ENCODE results near the gene PAX8. TPM values are rescaled to one million over a fixed set of nuclear protein-coding genes. Genes with fewer than 3 reads are reported as not detected.

The PAX8 gene
- total and polyA plus RNA-seq, 2 experiments from 2014 or later: 0.21 to 0.32 TPM

- H3F3A ChIP-seq (replicated peaks; ENCODE audit: low read depth): no peaks in the 10 kb centered on the region
- no peak for TF ChIP-seq CREB1 (CRISPR knock-in tag; IDR thresholded peaks at IDR 0.05; ENCODE audit: low read depth)
- TF ChIP-seq ZNF114 (CRISPR knock-in tag; IDR thresholded peaks at IDR 0.05): no peak
- no peak for TF ChIP-seq EZH2 (IDR thresholded peaks at IDR 0.05; ENCODE audit: low read depth, unreplicated experiment)
- TF ChIP-seq ZNF331 (CRISPR knock-in tag; IDR thresholded peaks at IDR 0.05; ENCODE audit: low read depth): no peak
Measured at GRCh38 chr2:113231064-113231463, 47.7 kb downstream of the PAX8 start.

GRCh38 chr2:113230531-113230930 is 48.2 kb downstream of the PAX8 start:
- ATAC-seq: no peak
- peaks cover 8% of the 10 kb centered on the region; the same call in 2 of the 3 replicates for H3K4me1 Mint-ChIP-seq
- TF ChIP-seq ZNF114 (CRISPR knock-in tag; IDR thresholded peaks at IDR 0.05) (no peak), POLR2AphosphoS5 (IDR thresholded peaks at IDR 0.05; ENCODE audit: low read depth) (no peak), NANOG (IDR thresholded peaks at IDR 0.05; ENCODE audit: borderline replicate concordance) (no peak), EZH2phosphoT487 (IDR thresholded peaks at IDR 0.05; ENCODE audit: unreplicated experiment) (no peak), REST (IDR thresholded peaks at IDR 0.05; ENCODE audit: unreplicated experiment) (no peak), CREB1 (CRISPR knock-in tag; IDR thresholded peaks at IDR 0.05; ENCODE audit: low read depth) (no peak), ZNF331 (CRISPR knock-in tag; IDR thresholded peaks at IDR 0.05; ENCODE audit: low read depth) (no peak), JUNB (IDR thresholded peaks at IDR 0.05; ENCODE audit: unreplicated experiment) (no peak), EZH2 (IDR thresholded peaks at IDR 0.05; ENCODE audit: low read depth, unreplicated experiment) (no peak)
- TF ChIP-seq, protein P1, sequence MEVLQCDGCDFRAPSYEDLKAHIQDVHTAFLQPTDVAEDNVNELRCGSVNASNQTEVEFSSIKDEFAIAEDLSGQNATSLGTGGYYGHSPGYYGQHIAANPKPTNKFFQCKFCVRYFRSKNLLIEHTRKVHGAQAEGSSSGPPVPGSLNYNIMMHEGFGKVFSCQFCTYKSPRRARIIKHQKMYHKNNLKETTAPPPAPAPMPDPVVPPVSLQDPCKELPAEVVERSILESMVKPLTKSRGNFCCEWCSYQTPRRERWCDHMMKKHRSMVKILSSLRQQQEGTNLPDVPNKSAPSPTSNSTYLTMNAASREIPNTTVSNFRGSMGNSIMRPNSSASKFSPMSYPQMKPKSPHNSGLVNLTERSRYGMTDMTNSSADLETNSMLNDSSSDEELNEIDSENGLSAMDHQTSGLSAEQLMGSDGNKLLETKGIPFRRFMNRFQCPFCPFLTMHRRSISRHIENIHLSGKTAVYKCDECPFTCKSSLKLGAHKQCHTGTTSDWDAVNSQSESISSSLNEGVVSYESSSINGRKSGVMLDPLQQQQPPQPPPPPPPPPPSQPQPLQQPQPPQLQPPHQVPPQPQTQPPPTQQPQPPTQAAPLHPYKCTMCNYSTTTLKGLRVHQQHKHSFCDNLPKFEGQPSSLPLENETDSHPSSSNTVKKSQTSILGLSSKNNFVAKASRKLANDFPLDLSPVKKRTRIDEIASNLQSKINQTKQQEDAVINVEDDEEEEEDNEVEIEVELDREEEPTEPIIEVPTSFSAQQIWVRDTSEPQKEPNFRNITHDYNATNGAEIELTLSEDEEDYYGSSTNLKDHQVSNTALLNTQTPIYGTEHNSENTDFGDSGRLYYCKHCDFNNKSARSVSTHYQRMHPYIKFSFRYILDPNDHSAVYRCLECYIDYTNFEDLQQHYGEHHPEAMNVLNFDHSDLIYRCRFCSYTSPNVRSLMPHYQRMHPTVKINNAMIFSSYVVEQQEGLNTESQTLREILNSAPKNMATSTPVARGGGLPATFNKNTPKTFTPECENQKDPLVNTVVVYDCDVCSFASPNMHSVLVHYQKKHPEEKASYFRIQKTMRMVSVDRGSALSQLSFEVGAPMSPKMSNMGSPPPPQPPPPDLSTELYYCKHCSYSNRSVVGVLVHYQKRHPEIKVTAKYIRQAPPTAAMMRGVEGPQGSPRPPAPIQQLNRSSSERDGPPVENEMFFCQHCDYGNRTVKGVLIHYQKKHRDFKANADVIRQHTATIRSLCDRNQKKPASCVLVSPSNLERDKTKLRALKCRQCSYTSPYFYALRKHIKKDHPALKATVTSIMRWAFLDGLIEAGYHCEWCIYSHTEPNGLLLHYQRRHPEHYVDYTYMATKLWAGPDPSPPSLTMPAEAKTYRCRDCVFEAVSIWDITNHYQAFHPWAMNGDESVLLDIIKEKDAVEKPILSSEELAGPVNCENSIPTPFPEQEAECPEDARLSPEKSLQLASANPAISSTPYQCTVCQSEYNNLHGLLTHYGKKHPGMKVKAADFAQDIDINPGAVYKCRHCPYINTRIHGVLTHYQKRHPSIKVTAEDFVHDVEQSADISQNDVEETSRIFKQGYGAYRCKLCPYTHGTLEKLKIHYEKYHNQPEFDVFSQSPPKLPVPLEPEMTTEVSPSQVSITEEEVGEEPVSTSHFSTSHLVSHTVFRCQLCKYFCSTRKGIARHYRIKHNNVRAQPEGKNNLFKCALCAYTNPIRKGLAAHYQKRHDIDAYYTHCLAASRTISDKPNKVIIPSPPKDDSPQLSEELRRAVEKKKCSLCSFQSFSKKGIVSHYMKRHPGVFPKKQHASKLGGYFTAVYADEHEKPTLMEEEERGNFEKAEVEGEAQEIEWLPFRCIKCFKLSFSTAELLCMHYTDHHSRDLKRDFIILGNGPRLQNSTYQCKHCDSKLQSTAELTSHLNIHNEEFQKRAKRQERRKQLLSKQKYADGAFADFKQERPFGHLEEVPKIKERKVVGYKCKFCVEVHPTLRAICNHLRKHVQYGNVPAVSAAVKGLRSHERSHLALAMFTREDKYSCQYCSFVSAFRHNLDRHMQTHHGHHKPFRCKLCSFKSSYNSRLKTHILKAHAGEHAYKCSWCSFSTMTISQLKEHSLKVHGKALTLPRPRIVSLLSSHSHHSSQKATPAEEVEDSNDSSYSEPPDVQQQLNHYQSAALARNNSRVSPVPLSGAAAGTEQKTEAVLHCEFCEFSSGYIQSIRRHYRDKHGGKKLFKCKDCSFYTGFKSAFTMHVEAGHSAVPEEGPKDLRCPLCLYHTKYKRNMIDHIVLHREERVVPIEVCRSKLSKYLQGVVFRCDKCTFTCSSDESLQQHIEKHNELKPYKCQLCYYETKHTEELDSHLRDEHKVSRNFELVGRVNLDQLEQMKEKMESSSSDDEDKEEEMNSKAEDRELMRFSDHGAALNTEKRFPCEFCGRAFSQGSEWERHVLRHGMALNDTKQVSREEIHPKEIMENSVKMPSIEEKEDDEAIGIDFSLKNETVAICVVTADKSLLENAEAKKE (CRISPR knock-in tag; IDR thresholded peaks at IDR 0.05): no peak
- TF ChIP-seq, protein P2, sequence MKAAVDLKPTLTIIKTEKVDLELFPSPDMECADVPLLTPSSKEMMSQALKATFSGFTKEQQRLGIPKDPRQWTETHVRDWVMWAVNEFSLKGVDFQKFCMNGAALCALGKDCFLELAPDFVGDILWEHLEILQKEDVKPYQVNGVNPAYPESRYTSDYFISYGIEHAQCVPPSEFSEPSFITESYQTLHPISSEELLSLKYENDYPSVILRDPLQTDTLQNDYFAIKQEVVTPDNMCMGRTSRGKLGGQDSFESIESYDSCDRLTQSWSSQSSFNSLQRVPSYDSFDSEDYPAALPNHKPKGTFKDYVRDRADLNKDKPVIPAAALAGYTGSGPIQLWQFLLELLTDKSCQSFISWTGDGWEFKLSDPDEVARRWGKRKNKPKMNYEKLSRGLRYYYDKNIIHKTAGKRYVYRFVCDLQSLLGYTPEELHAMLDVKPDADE (IDR thresholded peaks at IDR 0.05): no peak

More at GRCh38 chr2:113231064-113231463, 47.7 kb downstream of the PAX8 start:
- H3K36me3 Mint-ChIP-seq (ENCODE audit: low read depth): no peaks in the 10 kb centered on the region
- H3K4me3 Mint-ChIP-seq: no peak overlapping the region
- no peak for DNase-seq (ENCODE audit: low spot score)
- no peak overlapping the region for H3K4me2 ChIP-seq
- no peaks in the 10 kb centered on the region for H3K9me3 Mint-ChIP-seq
- H3K9me2 ChIP-seq (ENCODE audit: insufficient read depth): no peaks in the 10 kb centered on the region
- H2AFZ ChIP-seq: no peak overlapping the region
- H3K27me3 Mint-ChIP-seq (ENCODE audit: insufficient read depth, low read depth, poor library complexity): peaks cover 2% of the 10 kb centered on the region
- no peak overlapping the region for H3K27ac Mint-ChIP-seq
- no peak for ATAC-seq
- peaks cover 4% of the 10 kb centered on the region; the same call in 2 of the 3 replicates for H3K4me1 Mint-ChIP-seq
- no peak overlapping the region for H3K4me3 ChIP-seq
- no peaks in the 10 kb centered on the region for H4K20me1 ChIP-seq (replicated peaks; ENCODE audit: insufficient read depth)
- H3K36me3 ChIP-seq (ENCODE audit: insufficient read depth): no peaks in the 10 kb centered on the region
- no peaks in the 10 kb centered on the region; the same call in 1 of the 2 replicates for H3K4me1 ChIP-seq (ENCODE audit: insufficient read depth)
- no peak overlapping the region for H3K27ac ChIP-seq (ENCODE audit: low read depth)
- no peaks in the 10 kb centered on the region for H3K27me3 ChIP-seq (ENCODE audit: insufficient read depth)
- H3K79me2 ChIP-seq (replicated peaks; ENCODE audit: insufficient read depth): no peaks in the 10 kb centered on the region

More at GRCh38 chr2:113230531-113230930, 48.2 kb downstream of the PAX8 start:
- no peak overlapping the region for H3K4me3 ChIP-seq
- H2AFZ ChIP-seq: no peak overlapping the region
- Mint-ChIP-seq H3K27ac (no peak overlapping the region), H3K36me3 (ENCODE audit: low read depth) (no peaks in the 10 kb centered on the region), H3K4me3 (no peak overlapping the region), H3K27me3 (ENCODE audit: insufficient read depth, low read depth, poor library complexity) (peaks cover 2% of the 10 kb centered on the region), H3K9me3 (no peaks in the 10 kb centered on the region)
- DNase-seq (ENCODE audit: low spot score): no peak
- no peaks in the 10 kb centered on the region for H3K9me2 ChIP-seq (ENCODE audit: insufficient read depth)
- H4K20me1 ChIP-seq (replicated peaks; ENCODE audit: insufficient read depth): no peaks in the 10 kb centered on the region
- no peak overlapping the region for H3K27ac ChIP-seq (ENCODE audit: low read depth)
- H3K4me1 ChIP-seq (ENCODE audit: insufficient read depth): peaks cover 2% of the 10 kb centered on the region; the same call in 1 of the 2 replicates
- H3K27me3 ChIP-seq (ENCODE audit: insufficient read depth): no peaks in the 10 kb centered on the region
- no peak overlapping the region for H3K4me2 ChIP-seq
- H3K79me2 ChIP-seq (replicated peaks; ENCODE audit: insufficient read depth): no peaks in the 10 kb centered on the region
- H3K36me3 ChIP-seq (ENCODE audit: insufficient read depth): no peaks in the 10 kb centered on the region
- no peaks in the 10 kb centered on the region for H3F3A ChIP-seq (replicated peaks; ENCODE audit: low read depth)

All from GM23338 (cell line).